Endothelial cell of umbilical vein (primary cell): Measurements from ENCODE around the gene ALOX5.

Source experiments
- EZH2 ChIP-seq: IDR thresholded peaks from 2 replicates; pipeline ENCODE4 v1.6.1; 2012; ENCODE audit warnings: borderline replicate concordance, low read depth, mild to moderate bottlenecking, moderate library complexity, low read length, inconsistent platforms; ENCODE audit not compliant: severe bottlenecking
- JUN ChIP-seq: IDR thresholded peaks from 2 replicates; pipeline ENCODE4 v1.6.1; 2011; ENCODE audit warnings: borderline replicate concordance, low read depth; ENCODE audit not compliant: insufficient read length, insufficient read depth
- POLR2A ChIP-seq: IDR thresholded peaks from 2 replicates; pipeline ENCODE4 v1.6.1; 2012; ENCODE audit warnings: low read depth, mild to moderate bottlenecking, control low read depth, low read length
- POLR2AphosphoS5 ChIP-seq: IDR thresholded peaks from 2 replicates; pipeline ENCODE4 v1.6.1; 2012; ENCODE audit warnings: low read depth, mild to moderate bottlenecking, control low read depth, low read length, moderate library complexity; ENCODE audit not compliant: insufficient read depth
- TF ChIP-seq, protein P1 (sequence below), 2 donors: IDR thresholded peaks; 1 replicate in 1 of 2; 2 replicates in 1 of 2; pipeline ENCODE4 v1.5.1; 2011; ENCODE audit warnings: low read length in 2 of 2, mild to moderate bottlenecking in 2 of 2, moderate library complexity in 2 of 2, control low read depth in 1 of 2, inconsistent platforms in 1 of 2, low read depth in 1 of 2; ENCODE audit not compliant: insufficient read depth in 1 of 2; ENCODE audit errors: extremely low read depth in 1 of 2

DNA sequence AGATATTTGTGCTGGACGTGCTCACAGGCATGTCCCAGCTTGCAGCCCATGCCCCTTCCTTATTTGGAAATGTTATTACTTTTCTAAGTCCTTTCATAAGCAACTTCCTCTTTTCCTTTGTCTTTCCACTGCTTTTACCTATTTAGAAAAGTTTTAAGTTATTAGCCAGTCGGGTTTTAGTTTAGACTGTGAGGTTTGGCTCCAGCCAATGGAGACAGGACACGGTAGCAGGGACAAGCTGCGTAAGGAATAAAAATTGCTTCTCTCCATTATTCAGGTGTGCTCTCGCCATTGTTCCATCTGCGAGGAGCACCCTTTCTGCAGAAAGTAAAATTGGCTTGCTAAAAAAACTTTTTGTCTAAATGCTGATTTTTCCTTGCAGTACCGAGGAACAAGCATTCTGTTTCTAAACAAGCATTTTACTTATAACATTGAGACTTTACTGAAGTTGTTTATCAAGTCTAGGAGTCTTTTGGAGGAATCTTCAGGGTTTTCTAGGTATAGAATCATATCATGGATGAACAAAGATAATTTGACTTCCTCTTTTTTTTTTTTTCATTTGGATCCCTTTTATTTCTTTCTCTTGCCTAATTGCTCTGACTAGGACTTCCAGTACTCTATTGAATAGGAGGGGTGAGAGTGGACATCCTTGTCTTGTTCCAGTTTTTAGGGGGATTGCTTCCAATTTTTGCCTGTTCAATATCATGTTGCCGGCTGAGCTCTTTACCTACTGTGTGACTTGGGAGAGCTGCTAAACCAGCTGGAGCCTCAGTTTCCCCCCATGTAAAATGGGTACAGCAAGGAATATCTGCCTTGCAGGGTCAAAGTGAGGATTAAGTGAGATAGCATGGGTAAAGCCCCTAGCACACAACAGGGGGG lies 63.8 kb downstream of the ALOX5 start:
- TF ChIP-seq, protein P1, sequence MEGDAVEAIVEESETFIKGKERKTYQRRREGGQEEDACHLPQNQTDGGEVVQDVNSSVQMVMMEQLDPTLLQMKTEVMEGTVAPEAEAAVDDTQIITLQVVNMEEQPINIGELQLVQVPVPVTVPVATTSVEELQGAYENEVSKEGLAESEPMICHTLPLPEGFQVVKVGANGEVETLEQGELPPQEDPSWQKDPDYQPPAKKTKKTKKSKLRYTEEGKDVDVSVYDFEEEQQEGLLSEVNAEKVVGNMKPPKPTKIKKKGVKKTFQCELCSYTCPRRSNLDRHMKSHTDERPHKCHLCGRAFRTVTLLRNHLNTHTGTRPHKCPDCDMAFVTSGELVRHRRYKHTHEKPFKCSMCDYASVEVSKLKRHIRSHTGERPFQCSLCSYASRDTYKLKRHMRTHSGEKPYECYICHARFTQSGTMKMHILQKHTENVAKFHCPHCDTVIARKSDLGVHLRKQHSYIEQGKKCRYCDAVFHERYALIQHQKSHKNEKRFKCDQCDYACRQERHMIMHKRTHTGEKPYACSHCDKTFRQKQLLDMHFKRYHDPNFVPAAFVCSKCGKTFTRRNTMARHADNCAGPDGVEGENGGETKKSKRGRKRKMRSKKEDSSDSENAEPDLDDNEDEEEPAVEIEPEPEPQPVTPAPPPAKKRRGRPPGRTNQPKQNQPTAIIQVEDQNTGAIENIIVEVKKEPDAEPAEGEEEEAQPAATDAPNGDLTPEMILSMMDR (IDR thresholded peaks at IDR 0.05; ENCODE audit: extremely low read depth in 1 of 2, insufficient read depth in 1 of 2, low read depth in 1 of 2, low read length in 2 of 2) = no peak
- no peak for TF ChIP-seq POLR2A
- no peak for TF ChIP-seq EZH2
- TF ChIP-seq POLR2AphosphoS5 = no peak
- TF ChIP-seq JUN = no peak
